C4-2B (cell line): ENCODE data around the gene POU2F1.

Source experiments
- ZFX ChIP-seq: fragments of 450-650 bp; IDR thresholded peaks from 2 replicates; pipeline ENCODE4 v1.6.1; 2017
- TF ChIP-seq, protein P1 (sequence below): fragments of 450-650 bp; conservative IDR thresholded peaks from 2 replicates; pipeline ENCODE4 v1.5.1; 2017; ENCODE audit warnings: mild to moderate bottlenecking

DNA sequence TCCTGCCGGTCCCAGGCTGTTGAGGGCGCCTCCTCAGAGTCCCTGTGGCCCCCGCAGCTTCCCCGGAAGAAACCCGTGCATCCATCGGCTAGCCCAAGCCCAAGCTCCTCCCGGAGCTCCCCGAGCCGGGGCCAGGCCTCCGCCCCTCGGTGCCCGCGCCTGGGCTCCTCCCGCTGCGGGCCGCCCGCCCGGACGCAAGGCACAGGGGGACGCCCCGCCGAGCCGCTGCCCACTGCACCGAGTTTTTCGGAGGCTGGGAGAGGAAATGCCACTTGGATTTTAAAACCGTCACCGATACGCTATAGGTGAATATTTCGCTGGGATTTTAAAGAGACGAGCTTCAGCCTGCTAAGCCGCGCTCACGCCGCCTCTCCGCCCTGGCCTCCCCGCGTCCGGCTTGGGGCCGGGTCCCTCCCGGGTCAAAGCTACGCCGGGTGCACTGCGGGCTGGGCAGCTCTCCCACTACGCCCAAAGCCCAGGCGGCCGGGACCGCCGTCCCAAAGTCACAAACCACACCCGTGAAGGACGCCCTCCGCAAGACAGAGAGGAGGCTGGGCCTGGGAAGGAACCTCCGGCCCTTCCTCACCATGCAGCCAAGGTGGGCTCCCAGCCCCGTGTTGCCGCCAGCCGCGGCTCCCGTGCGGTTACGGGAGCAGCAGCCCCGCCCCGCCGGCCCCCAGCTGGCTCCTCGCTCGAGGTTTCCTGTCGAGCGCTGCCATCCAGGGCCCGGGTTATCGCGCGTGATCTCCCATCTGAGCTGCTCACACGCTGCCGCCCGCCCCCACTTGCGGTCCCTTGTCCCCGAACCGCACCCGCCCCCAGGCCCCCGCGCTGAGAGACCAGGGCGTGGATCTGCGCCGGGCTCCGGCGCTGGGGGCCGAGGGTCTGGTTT is 234.5 kb downstream of the POU2F1 start:
- TF ChIP-seq, protein P1, sequence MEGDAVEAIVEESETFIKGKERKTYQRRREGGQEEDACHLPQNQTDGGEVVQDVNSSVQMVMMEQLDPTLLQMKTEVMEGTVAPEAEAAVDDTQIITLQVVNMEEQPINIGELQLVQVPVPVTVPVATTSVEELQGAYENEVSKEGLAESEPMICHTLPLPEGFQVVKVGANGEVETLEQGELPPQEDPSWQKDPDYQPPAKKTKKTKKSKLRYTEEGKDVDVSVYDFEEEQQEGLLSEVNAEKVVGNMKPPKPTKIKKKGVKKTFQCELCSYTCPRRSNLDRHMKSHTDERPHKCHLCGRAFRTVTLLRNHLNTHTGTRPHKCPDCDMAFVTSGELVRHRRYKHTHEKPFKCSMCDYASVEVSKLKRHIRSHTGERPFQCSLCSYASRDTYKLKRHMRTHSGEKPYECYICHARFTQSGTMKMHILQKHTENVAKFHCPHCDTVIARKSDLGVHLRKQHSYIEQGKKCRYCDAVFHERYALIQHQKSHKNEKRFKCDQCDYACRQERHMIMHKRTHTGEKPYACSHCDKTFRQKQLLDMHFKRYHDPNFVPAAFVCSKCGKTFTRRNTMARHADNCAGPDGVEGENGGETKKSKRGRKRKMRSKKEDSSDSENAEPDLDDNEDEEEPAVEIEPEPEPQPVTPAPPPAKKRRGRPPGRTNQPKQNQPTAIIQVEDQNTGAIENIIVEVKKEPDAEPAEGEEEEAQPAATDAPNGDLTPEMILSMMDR: no peak
- peak; percentile 56 for TF ChIP-seq ZFX
